Panc1 (cell line): ENCODE data around the gene ADO. TPM values are rescaled to one million over a fixed set of nuclear protein-coding genes. Genes with fewer than 3 reads are reported as not detected.

Source experiments
- ATAC-seq: fragments of 200-7000 bp; cut with Tn5 transposase; 2 replicates; pipeline ENCODE4 v1.9.1; 2020; ENCODE audit warnings: mild to moderate bottlenecking, moderate library complexity
- BruUV-seq: library from RNA; stranded (reverse); fragments of 400-500 nt; replicated peaks from 2 replicates; lab custom pipeline; 2021; lab: Mats Ljungman, UMichigan
- CTCF ChIA-PET: fragments of 300-600 bp; sonication (Branson Sonifier 250); formaldehyde crosslinking; loops from one replicate; lab custom pipeline; 2022; ENCODE audit warnings: antibody characterized with exemption; lab: Charles Lee
- POLR2A ChIA-PET: fragments of 300-600 bp; sonication (Branson Sonifier 250); formaldehyde crosslinking; loops from one replicate; lab custom pipeline; 2022; ENCODE audit warnings: antibody characterized with exemption; lab: Charles Lee
- DNase-seq: peaks from one replicate; pipeline ENCODE4 v3.0.0-alpha.2; 2010; ENCODE audit warnings: low read depth, low spot score
- H3K27ac ChIP-seq: 2 replicates; pipeline ENCODE4 v1.5.1; 2011; ENCODE audit warnings: mild to moderate bottlenecking, low read length, inconsistent platforms
- H3K27me3 ChIP-seq: fragments of 200-500 bp; sonication (Bioruptor generic); 2 replicates; pipeline ENCODE4 v1.6.0; 2014; ENCODE audit warnings: low read length, inconsistent platforms; ENCODE audit not compliant: control insufficient read depth, insufficient read depth
- H3K36me3 ChIP-seq: fragments of 200-500 bp; sonication (Bioruptor generic); 2 replicates; pipeline ENCODE4 v1.5.1; 2014; ENCODE audit warnings: inconsistent platforms, mild to moderate bottlenecking, low read length, moderate library complexity; ENCODE audit not compliant: control insufficient read depth, insufficient read depth
- H3K4me1 ChIP-seq: 2 replicates; pipeline ENCODE4 v1.5.1; 2011; ENCODE audit warnings: inconsistent platforms, mild to moderate bottlenecking, low read length, moderate library complexity; ENCODE audit not compliant: control insufficient read depth, insufficient read depth
- H3K4me3 ChIP-seq, 2 experiments: 2 replicates each; pipeline ENCODE4 v1.5.1; 2011 to 2012; ENCODE audit warnings: low read depth in 2 of 2, low read length in 2 of 2, mild to moderate bottlenecking in 2 of 2, inconsistent platforms in 1 of 2, moderate library complexity in 1 of 2
- H3K9me3 ChIP-seq: fragments of 200-500 bp; sonication (Bioruptor generic); 2 replicates; pipeline ENCODE4 v1.5.1; 2014; ENCODE audit warnings: low read depth, mild to moderate bottlenecking, inconsistent platforms, low read length, moderate library complexity; ENCODE audit not compliant: control insufficient read depth, insufficient read depth
- CTCF ChIP-seq: fragments of 450-650 bp; IDR thresholded peaks from 2 replicates; pipeline ENCODE4 v1.5.1; 2017; ENCODE audit warnings: mild to moderate bottlenecking
- POLR2AphosphoS5 ChIP-seq: IDR thresholded peaks from 2 replicates; pipeline ENCODE4 v1.6.1; 2012; ENCODE audit warnings: mild to moderate bottlenecking, low read depth, low read length, moderate library complexity
- REST ChIP-seq, 2 experiments: IDR thresholded peaks; 2 replicates each; pipeline ENCODE4 v1.6.1; 2011 to 2012; ENCODE audit warnings: low read depth in 2 of 2, control low read depth in 1 of 2, low read length in 1 of 2, mild to moderate bottlenecking in 1 of 2, moderate library complexity in 1 of 2; ENCODE audit not compliant: insufficient read depth in 1 of 2
- SIN3A ChIP-seq: IDR thresholded peaks from 2 replicates; pipeline ENCODE4 v1.6.1; 2012; ENCODE audit warnings: low read depth, mild to moderate bottlenecking, low read length, moderate library complexity, borderline replicate concordance; ENCODE audit not compliant: insufficient read depth
- TCF7L2 ChIP-seq: IDR thresholded peaks from 2 replicates; pipeline ENCODE4 v1.6.1; 2011; ENCODE audit warnings: mild to moderate bottlenecking, low read depth, low read length, inconsistent platforms
- in situ Hi-C: cut with HindIII; loops from 2 replicates; pipeline ENCODE4 v1.10.0; 2016; ENCODE audit warnings: low sequenced_read_pairs, low pct_unique_long_range_greater_than_20kb
- intact Hi-C: fragments of 100-400 bp; cut with micrococcal nuclease; formaldehyde crosslinking; loops from one replicate; pipeline ENCODE4 v1.10.0; 2022; ENCODE audit not compliant: unreplicated experiment
- total RNA-seq: library from RNA; stranded (reverse); gene quantifications from one replicate; pipeline ENCODE4 v1.2.1, GENCODE V29; 2021; ENCODE audit not compliant: unreplicated experiment

ADO gene
- total RNA-seq, 1 experiment from 2014 or later = 24.9 TPM

GRCh38 chr10:62844280-62845011 is 39.9 kb downstream of the ADO start:
- intact Hi-C loops (no loop called here), in situ Hi-C loops (no loop called here)
- ChIA-PET POLR2A (no interaction called here), CTCF (interaction anchor here (0.7 kb wide), 1 partner anchor 14 kb away, joined by 4 read pairs; no protein-coding TSS in a partner anchor)
- TF ChIP-seq POLR2AphosphoS5 (no peak), REST (IDR thresholded peaks at IDR 0.05; ENCODE audit: insufficient read depth in 1 of 2, low read depth in 2 of 2, low read length in 1 of 2) (no peak), CTCF (no peak), TCF7L2 (no peak), SIN3A (no peak)
- Histone ChIP-seq H3K27ac (no peak overlapping the region), H3K4me3 (no peak overlapping the region), H3K9me3 (no peaks in the 10 kb centered on the region; the same call in 1 of the 2 replicates), H3K36me3 (no peaks in the 10 kb centered on the region), H3K4me1 (no peaks in the 10 kb centered on the region), H3K27me3 (peaks cover 9% of the 10 kb centered on the region)
- DNase-seq (no peak), ATAC-seq (no peak)
- no TSS peak for BruUV-seq

- Histone ChIP-seq H3K27ac (no peak overlapping the region), H3K9me3 (no peaks in the 10 kb centered on the region; the same call in 1 of the 2 replicates), H3K4me3 (no peak overlapping the region), H3K27me3 (peaks cover 13% of the 10 kb centered on the region), H3K4me1 (no peaks in the 10 kb centered on the region), H3K36me3 (no peaks in the 10 kb centered on the region)
- CTCF ChIA-PET = no interaction called here
- intact Hi-C loops (no loop called here), in situ Hi-C loops (no loop called here)
- POLR2A ChIA-PET = no interaction called here
- no peak for ATAC-seq
- no TSS peak for BruUV-seq
- no peak for TF ChIP-seq CTCF
- DNase-seq = no peak
These were observed 42.9 kb downstream of the ADO start for GRCh38 chr10:62847433-62847832.
